H1 (cell line): Measurements from ENCODE around the gene CHRNA4. TPM values are rescaled to one million over a fixed set of nuclear protein-coding genes. Genes with fewer than 3 reads are reported as not detected.
A peak's percentile ranks its signal among the peaks of the same experiment; 100 is the strongest.

Experiments
- GABPA ChIP-seq: IDR thresholded peaks from 2 replicates; pipeline ENCODE4 v1.6.1; 2011; ENCODE audit warnings: mild to moderate bottlenecking, low read length, moderate library complexity, borderline replicate concordance; ENCODE audit not compliant: insufficient read depth
- RAD21 ChIP-seq, 2 experiments: IDR thresholded peaks in 1 of 2; conservative IDR thresholded peaks in 1 of 2; 2 replicates each; pipeline ENCODE4 v1.6.1; 2011; ENCODE audit warnings: low read depth in 2 of 2, low read length in 2 of 2, improper control_type of control experiment in 1 of 2, inconsistent platforms in 1 of 2, mild to moderate bottlenecking in 1 of 2, moderate library complexity in 1 of 2
- polyA plus RNA-seq, 7 experiments: library from polyadenylated mRNA; depleted of rRNA in 3 of 7; stranded (reverse) in 5 of 7; unstranded in 2 of 7; fragments of >200 nt in 5 of 7; fragments of 200-250 nt in 2 of 7; gene quantifications; 1 replicate in 5 of 7; 2 replicates in 1 of 7; 4 replicates in 1 of 7; pipeline versions ENCODE4 v1.2.1 to v1.2.3, GENCODE V29; 2011 to 2013; ENCODE audit warnings: missing spikeins in 2 of 7, mixed read lengths in 2 of 7
- total RNA-seq: library from RNA; stranded (reverse); fragmentation: NEBNext Ultra II Directional; extraction: Animal tissue kit (Norgen Biotek cat#: 25700); gene quantifications from 2 replicates; pipeline ENCODE4 v1.2.1, GENCODE V29; 2021
- TF ChIP-seq, protein P1 (sequence below), 3 experiments: IDR thresholded peaks; 1 replicate in 2 of 3; 2 replicates in 1 of 3; pipeline versions ENCODE4 v1.5.1 to v1.6.1; 2011; ENCODE audit warnings: low read length in 3 of 3, mild to moderate bottlenecking in 3 of 3, inconsistent platforms in 2 of 3, low read depth in 1 of 3, moderate library complexity in 1 of 3; ENCODE audit not compliant: insufficient read depth in 1 of 3; ENCODE audit errors: control extremely low read depth in 1 of 3

Gene CHRNA4
- total and polyA plus RNA-seq, 2 of the 8 experiments (the other 6 are each of a cell fraction or from before 2014, with no cell fraction given): 4.3 to 5.7 TPM

- TF ChIP-seq RAD21 (IDR thresholded peaks at IDR 0.05 in 1 of 2, conservative IDR thresholded peaks at IDR 0.05 in 1 of 2; ENCODE audit: low read depth in 2 of 2, low read length in 2 of 2) (peak in 1 of 2 experiments; percentile 7; a peak in 1 of 4 replicates), GABPA (peak; percentile 72; the same call in 1 of the 2 replicates)
- TF ChIP-seq, protein P1, sequence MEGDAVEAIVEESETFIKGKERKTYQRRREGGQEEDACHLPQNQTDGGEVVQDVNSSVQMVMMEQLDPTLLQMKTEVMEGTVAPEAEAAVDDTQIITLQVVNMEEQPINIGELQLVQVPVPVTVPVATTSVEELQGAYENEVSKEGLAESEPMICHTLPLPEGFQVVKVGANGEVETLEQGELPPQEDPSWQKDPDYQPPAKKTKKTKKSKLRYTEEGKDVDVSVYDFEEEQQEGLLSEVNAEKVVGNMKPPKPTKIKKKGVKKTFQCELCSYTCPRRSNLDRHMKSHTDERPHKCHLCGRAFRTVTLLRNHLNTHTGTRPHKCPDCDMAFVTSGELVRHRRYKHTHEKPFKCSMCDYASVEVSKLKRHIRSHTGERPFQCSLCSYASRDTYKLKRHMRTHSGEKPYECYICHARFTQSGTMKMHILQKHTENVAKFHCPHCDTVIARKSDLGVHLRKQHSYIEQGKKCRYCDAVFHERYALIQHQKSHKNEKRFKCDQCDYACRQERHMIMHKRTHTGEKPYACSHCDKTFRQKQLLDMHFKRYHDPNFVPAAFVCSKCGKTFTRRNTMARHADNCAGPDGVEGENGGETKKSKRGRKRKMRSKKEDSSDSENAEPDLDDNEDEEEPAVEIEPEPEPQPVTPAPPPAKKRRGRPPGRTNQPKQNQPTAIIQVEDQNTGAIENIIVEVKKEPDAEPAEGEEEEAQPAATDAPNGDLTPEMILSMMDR (IDR thresholded peaks at IDR 0.05; ENCODE audit: control extremely low read depth in 1 of 3, insufficient read depth in 1 of 3, low read depth in 1 of 3, low read length in 3 of 3): peak in 1 of 3 experiments; percentile 3; a peak in 1 of 4 replicates
- TF ChIP-seq, all 59 proteins: peak for 4
These were observed 9.1 kb downstream of the CHRNA4 start (continued) for GRCh38 chr20:63351811-63352591.
